ENCODE results near the gene CSTA. TPM values are rescaled to one million over a fixed set of nuclear protein-coding genes. Genes with fewer than 3 reads are reported as not detected.

CSTA gene
- total and polyA plus RNA-seq, 2 of the 8 experiments (the other 6 are each of a cell fraction or from before 2014, with no cell fraction given), result not detected

DNA sequence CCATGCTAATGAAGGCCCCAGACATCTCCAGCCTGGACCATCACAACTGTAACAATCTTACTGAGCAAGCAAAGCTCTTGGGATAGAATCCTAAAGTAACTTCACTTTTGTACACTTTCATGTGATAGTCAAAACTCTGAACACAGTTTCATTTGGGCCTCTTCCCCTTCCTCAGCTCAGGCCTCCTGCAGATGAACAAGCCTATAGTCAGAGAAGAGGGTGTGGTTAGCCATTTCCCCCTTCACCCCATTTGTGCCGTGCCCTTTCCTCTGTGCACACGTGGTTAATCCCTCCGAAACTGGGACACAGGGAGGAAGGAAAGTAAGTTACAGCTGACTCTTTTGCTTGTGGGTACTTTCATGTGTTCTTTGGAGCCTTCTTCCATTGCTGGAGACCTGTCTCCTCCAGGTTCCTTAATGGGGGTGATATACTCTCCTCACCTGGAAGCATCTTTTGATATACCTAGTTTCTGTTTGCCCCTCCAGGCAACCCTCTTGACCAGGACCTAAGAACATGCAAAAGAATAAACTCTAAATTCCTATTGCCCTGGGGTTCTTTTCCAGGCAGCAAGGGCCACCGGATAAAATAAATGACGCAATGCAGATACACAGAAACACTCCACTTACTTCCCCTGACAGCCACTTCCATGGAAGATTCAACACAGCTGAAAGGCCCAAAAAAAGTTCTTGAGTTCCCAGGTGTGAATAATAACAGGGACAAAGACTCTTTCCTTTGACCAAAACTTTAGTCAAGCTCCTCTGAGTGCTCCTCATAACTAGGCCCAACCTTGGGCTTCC is 29.6 kb upstream of the CSTA start (continued):
- TF ChIP-seq, protein P1, sequence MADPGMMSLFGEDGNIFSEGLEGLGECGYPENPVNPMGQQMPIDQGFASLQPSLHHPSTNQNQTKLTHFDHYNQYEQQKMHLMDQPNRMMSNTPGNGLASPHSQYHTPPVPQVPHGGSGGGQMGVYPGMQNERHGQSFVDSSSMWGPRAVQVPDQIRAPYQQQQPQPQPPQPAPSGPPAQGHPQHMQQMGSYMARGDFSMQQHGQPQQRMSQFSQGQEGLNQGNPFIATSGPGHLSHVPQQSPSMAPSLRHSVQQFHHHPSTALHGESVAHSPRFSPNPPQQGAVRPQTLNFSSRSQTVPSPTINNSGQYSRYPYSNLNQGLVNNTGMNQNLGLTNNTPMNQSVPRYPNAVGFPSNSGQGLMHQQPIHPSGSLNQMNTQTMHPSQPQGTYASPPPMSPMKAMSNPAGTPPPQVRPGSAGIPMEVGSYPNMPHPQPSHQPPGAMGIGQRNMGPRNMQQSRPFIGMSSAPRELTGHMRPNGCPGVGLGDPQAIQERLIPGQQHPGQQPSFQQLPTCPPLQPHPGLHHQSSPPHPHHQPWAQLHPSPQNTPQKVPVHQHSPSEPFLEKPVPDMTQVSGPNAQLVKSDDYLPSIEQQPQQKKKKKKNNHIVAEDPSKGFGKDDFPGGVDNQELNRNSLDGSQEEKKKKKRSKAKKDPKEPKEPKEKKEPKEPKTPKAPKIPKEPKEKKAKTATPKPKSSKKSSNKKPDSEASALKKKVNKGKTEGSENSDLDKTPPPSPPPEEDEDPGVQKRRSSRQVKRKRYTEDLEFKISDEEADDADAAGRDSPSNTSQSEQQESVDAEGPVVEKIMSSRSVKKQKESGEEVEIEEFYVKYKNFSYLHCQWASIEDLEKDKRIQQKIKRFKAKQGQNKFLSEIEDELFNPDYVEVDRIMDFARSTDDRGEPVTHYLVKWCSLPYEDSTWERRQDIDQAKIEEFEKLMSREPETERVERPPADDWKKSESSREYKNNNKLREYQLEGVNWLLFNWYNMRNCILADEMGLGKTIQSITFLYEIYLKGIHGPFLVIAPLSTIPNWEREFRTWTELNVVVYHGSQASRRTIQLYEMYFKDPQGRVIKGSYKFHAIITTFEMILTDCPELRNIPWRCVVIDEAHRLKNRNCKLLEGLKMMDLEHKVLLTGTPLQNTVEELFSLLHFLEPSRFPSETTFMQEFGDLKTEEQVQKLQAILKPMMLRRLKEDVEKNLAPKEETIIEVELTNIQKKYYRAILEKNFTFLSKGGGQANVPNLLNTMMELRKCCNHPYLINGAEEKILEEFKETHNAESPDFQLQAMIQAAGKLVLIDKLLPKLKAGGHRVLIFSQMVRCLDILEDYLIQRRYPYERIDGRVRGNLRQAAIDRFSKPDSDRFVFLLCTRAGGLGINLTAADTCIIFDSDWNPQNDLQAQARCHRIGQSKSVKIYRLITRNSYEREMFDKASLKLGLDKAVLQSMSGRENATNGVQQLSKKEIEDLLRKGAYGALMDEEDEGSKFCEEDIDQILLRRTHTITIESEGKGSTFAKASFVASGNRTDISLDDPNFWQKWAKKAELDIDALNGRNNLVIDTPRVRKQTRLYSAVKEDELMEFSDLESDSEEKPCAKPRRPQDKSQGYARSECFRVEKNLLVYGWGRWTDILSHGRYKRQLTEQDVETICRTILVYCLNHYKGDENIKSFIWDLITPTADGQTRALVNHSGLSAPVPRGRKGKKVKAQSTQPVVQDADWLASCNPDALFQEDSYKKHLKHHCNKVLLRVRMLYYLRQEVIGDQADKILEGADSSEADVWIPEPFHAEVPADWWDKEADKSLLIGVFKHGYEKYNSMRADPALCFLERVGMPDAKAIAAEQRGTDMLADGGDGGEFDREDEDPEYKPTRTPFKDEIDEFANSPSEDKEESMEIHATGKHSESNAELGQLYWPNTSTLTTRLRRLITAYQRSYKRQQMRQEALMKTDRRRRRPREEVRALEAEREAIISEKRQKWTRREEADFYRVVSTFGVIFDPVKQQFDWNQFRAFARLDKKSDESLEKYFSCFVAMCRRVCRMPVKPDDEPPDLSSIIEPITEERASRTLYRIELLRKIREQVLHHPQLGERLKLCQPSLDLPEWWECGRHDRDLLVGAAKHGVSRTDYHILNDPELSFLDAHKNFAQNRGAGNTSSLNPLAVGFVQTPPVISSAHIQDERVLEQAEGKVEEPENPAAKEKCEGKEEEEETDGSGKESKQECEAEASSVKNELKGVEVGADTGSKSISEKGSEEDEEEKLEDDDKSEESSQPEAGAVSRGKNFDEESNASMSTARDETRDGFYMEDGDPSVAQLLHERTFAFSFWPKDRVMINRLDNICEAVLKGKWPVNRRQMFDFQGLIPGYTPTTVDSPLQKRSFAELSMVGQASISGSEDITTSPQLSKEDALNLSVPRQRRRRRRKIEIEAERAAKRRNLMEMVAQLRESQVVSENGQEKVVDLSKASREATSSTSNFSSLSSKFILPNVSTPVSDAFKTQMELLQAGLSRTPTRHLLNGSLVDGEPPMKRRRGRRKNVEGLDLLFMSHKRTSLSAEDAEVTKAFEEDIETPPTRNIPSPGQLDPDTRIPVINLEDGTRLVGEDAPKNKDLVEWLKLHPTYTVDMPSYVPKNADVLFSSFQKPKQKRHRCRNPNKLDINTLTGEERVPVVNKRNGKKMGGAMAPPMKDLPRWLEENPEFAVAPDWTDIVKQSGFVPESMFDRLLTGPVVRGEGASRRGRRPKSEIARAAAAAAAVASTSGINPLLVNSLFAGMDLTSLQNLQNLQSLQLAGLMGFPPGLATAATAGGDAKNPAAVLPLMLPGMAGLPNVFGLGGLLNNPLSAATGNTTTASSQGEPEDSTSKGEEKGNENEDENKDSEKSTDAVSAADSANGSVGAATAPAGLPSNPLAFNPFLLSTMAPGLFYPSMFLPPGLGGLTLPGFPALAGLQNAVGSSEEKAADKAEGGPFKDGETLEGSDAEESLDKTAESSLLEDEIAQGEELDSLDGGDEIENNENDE (IDR thresholded peaks at IDR 0.05; ENCODE audit: insufficient replicate concordance, low read length), result no peak
- no peak for TF ChIP-seq SAP30 (IDR thresholded peaks at IDR 0.05; ENCODE audit: insufficient read depth, insufficient replicate concordance, low read length)
- TF ChIP-seq PHF8 (conservative IDR thresholded peaks at IDR 0.05; ENCODE audit: low read depth, low read length), result no peak
- no peak for TF ChIP-seq CTBP2 (IDR thresholded peaks at IDR 0.05; ENCODE audit: borderline replicate concordance, insufficient read depth, insufficient read length, low read length)
- no peak for TF ChIP-seq JUN (IDR thresholded peaks at IDR 0.05; ENCODE audit: low read depth, low read length)
- no peak for TF ChIP-seq GTF2F1 (IDR thresholded peaks at IDR 0.05; ENCODE audit: borderline replicate concordance, low read depth, low read length)
- TF ChIP-seq ZNF274 (IDR thresholded peaks at IDR 0.05; ENCODE audit: borderline replicate concordance, extremely low read depth, low read length), result no peak
- TF ChIP-seq TAF1 (IDR thresholded peaks at IDR 0.05; ENCODE audit: low read depth, low read length), result no peak
- TF ChIP-seq BCL11A (IDR thresholded peaks at IDR 0.05; ENCODE audit: low read depth in 2 of 2, low read length in 2 of 2), result no peak
- no peak for TF ChIP-seq SRF (IDR thresholded peaks at IDR 0.05; ENCODE audit: low read depth, low read length)

Measured in H1 (cell line).